Rectal smooth muscle tissue (tissue), 1 donor: ENCODE data around the gene WRAP73.

Experiments
- H3K27ac ChIP-seq: one replicate; pipeline ENCODE4 v1.7.0; 2013; ENCODE audit warnings: low read depth, low read length, inconsistent platforms
- H3K27me3 ChIP-seq: one replicate; pipeline ENCODE4 v1.7.0; 2013; ENCODE audit warnings: low read length; ENCODE audit not compliant: control insufficient read depth, insufficient read depth
- H3K36me3 ChIP-seq: one replicate; pipeline ENCODE4 v1.7.0; 2013; ENCODE audit warnings: low read length; ENCODE audit not compliant: control insufficient read depth, insufficient read depth
- H3K4me1 ChIP-seq: one replicate; pipeline ENCODE4 v1.7.0; 2013; ENCODE audit warnings: low read length; ENCODE audit not compliant: control insufficient read depth, insufficient read depth
- H3K4me3 ChIP-seq: one replicate; pipeline ENCODE4 v1.7.0; 2013; ENCODE audit warnings: low read length
- H3K9ac ChIP-seq: one replicate; pipeline ENCODE4 v1.7.0; 2013; ENCODE audit warnings: low read length

WRAP73 gene

DNA sequence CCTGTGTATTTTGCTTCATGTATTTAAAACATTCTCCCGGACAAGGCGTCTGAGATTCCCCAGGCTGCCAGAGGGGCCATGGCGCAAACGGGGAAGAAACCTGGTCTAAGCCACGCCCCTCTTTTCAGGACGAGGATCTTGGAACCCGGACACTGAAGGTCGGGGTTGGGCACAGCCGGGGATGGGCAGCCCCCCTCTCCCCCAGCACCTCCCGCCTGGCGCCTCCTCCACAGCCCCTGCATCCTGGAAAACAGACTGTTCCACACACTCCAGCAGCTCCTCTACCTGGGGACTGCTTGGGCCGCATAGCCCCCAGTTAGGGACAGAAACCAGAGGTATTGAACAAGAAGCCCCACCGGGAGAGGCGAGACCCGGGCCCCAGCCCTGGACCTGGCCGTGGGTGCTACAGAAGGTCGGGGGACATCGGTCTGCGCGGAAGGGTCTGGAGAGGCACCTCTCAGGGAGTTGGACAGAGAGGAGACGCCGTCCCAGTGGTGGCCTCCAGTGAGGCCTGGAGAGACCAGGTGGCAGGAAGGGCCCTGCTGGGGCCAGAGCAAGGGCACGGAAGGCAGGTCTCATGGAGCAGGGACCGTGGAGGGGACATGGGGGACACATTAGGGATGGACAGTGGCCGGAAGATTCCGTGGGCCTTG lies 7.8 kb upstream of the WRAP73 start:
- no peak overlapping the region for H3K9ac ChIP-seq
- no peak overlapping the region for H3K4me3 ChIP-seq
- no peaks in the 10 kb centered on the region for H3K36me3 ChIP-seq
- H3K27ac ChIP-seq = no peak overlapping the region
- no peaks in the 10 kb centered on the region for H3K4me1 ChIP-seq
- H3K27me3 ChIP-seq = peaks cover 12% of the 10 kb centered on the region

GRCh38 chr1:3657096-3657475 lies 7.2 kb upstream of the WRAP73 start:
- no peaks in the 10 kb centered on the region for H3K4me1 ChIP-seq
- no peak overlapping the region for H3K9ac ChIP-seq
- H3K27ac ChIP-seq = no peak overlapping the region
- peaks cover 12% of the 10 kb centered on the region for H3K27me3 ChIP-seq
- H3K4me3 ChIP-seq = no peak overlapping the region
- no peaks in the 10 kb centered on the region for H3K36me3 ChIP-seq

DNA sequence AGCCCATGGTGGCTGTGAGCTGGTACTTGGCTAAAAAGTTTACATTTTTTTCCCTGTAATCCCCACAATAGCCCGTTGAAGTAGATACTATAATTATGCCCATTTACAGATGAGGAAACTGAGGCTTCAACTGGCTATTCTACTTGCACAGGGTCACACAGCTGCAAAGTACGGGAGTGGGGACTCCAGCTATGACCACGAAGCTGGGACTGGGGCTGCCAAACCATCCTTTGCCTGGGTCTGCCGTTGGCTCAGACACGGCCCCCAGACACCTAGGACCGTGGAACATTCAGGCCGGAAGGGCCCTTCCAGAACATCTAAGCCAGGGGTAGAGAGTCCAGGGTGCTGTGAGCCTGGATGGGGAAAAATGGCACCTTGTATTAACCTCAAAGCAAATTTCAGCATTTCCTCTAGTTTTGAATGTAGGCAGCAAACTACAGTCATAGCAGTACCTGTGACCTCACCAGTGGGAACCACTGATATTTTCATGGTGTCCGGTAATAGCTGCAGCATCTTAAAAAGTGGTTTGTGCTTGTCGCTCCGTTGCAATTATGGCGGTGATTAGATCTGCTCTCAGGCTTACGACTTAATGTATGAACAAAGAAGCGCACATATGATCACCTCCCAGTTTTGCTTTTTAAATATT lies 6.7 kb upstream of the WRAP73 start:
- Histone ChIP-seq H3K36me3 (no peaks in the 10 kb centered on the region), H3K27ac (no peak overlapping the region), H3K4me1 (no peaks in the 10 kb centered on the region), H3K9ac (no peak overlapping the region), H3K27me3 (peaks cover 13% of the 10 kb centered on the region), H3K4me3 (no peak overlapping the region)

DNA sequence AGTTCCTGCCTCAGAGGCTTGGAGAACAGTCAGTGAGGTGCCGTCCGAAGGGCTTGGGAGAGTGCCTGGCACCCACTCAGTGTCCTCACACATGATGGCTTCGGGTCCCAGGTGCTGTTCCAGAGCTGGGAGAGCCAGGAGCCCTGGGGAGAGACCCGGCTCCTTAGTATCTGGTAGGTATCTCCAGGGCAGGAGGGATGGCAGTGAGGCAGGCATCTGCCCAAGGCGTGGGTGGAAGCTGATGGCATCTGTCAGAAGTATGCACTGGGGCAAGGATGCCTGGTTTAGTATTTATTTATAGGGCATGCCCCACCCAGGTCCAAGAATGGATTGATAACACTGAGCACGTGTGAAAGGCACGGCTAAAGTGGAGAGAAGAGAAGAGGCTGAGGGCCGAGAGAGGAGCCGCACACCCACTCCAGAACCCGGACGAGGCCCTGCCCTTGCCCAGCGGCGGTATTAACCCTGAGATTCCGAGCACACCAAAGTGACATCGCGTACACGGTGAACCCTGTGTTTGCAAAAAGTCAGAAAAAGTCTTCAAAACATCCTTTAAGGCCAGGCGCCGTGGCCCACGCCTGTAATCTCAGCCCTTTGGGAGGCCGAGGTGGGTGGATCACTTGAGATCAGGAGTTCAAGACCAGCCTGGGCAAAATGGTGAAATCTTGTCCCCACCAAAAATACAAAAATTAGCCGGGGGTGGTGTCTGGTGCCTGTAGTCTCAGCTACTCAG lies 4.8 kb upstream of the WRAP73 start:
- Histone ChIP-seq H3K4me1 (no peaks in the 10 kb centered on the region), H3K9ac (no peak overlapping the region), H3K36me3 (no peaks in the 10 kb centered on the region), H3K27ac (no peak overlapping the region), H3K4me3 (no peak overlapping the region), H3K27me3 (peaks cover 25% of the 10 kb centered on the region)

- Histone ChIP-seq H3K36me3 (no peaks in the 10 kb centered on the region), H3K9ac (no peak overlapping the region), H3K4me1 (no peaks in the 10 kb centered on the region), H3K4me3 (no peak overlapping the region), H3K27ac (no peak overlapping the region), H3K27me3 (peaks cover 25% of the 10 kb centered on the region)
Observed at GRCh38 chr1:3653286-3653618, 3.3 kb upstream of the WRAP73 start.

DNA sequence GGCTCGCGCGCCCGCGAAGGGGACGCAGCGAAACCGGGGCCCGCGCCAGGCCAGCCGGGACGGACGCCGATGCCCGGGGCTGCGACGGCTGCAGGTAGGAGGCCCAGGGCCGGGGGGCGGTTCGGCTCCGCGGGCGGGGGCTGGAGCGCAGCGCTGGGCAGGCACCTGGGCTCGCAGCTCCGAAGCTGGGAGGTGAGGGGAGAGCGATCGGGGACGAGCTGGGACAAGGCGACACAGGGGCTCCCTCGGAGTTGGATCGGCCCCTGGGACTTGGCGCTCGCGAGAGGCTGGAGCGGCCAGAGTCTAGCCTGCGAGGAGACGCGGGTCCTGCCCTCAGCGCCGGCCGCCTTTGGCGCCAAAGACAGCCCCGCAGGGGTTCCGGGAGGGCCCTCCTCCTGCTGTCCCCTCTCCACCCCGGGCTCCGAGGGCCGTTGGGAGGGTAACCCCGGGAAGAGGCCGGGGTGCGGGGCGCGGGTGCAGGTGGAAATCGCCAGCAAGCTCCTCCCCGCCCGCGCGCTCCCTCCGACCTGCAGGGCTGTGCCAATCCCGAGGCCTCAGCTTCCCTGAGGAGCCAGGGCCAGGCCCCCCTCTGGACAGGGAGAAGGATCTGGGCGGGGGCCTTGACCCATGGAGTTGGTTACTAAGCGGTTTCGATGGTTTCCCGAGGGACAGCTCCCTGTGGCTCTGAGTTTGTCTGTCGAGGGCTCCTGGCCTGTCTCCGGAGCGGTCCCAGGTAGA lies 2.8 kb upstream of the WRAP73 start:
- Histone ChIP-seq H3K36me3 (no peaks in the 10 kb centered on the region), H3K27ac (no peak overlapping the region), H3K4me3 (no peak overlapping the region), H3K27me3 (peaks cover 25% of the 10 kb centered on the region), H3K9ac (no peak overlapping the region), H3K4me1 (no peaks in the 10 kb centered on the region)

DNA sequence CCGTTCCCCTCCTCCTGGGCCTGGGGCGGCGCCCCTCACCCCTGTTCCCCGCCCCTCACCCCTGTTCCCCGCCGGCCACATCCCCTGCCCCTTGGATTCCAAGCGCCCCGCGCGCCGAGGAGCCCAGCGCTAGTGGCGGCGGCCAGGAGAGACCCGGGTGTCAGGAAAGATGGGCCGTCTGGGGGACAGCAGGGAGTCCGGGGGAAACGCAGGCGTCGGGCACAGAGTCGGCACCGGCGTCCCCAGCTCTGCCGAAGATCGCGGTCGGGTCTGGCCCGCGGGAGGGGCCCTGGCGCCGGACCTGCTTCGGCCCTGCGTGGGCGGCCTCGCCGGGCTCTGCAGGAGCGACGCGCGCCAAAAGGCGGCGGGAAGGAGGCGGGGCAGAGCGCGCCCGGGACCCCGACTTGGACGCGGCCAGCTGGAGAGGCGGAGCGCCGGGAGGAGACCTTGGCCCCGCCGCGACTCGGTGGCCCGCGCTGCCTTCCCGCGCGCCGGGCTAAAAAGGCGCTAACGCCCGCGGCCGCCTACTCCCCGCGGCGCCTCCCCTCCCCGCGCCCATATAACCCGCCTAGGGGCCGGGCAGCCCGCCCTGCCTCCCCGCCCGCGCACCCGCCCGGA lies 2.1 kb upstream of the WRAP73 start, which contains the start of gene TP73:
Gene TP73, plus strand, starts transcription at position 587 of the 618 bp plus-strand sequence. CDS start 29,850 bp downstream, outside the sequence.
- Histone ChIP-seq H3K9ac (no peak within 1 kb of the TSS), H3K4me3 (peak within 1 kb of the TSS; percentile 27), H3K27me3 (peaks cover 25% of the 10 kb centered on the region), H3K27ac (no peak within 1 kb of the TSS), H3K36me3 (no peaks in the 10 kb centered on the region), H3K4me1 (no peaks in the 10 kb centered on the region)

DNA sequence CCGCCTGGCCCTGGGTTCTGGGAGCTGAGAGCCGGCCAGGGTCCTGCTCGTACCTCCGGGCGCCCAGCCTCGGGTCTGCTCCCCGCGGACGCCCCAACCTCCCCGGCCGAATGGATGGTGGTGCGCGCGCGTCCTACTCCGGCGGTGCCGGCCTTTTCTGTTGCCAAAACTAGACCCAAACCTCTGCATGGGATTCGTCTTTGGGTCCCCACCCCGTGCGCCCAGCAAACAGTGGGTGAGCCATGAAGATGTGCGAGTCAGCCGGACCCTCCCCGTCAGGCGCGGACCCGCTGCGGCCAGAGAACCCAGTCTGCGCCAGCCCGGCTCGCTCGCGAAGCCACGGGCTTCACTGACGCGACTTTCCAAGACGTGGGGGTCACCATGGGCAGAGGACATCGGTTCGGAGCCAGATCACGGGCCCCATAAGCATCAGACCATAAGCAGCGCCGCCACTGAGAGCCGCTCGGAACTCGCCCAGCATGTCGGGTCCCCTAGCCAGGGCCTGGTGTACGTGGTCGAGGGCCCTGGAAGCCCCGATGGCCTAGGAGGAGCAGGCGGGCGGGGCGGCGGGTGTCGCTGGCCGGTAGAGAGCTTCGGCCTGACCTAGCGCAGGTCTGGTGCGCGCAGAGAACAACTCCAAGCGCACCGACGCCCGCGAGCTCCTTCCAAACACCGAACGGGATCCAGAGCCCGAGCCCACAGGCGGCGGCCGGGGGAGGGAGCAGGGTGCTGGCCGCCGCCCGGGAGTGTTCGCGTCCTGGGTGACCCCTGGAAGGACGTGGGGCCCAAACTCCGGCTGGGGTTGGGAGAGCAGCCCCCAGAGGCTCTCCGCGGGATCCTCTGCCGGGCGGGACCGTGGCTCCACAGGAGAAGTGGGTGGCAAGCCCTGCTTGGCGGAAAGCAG lies 1.4 kb upstream of the WRAP73 start:
- Histone ChIP-seq H3K27ac (no peak overlapping the region), H3K27me3 (peaks cover 25% of the 10 kb centered on the region), H3K4me3 (no peak overlapping the region), H3K9ac (no peak overlapping the region), H3K4me1 (no peaks in the 10 kb centered on the region), H3K36me3 (no peaks in the 10 kb centered on the region)

- H3K36me3 ChIP-seq = no peaks in the 10 kb centered on the region
- no peaks in the 10 kb centered on the region for H3K4me1 ChIP-seq
- H3K27me3 ChIP-seq = peaks cover 25% of the 10 kb centered on the region
- H3K9ac ChIP-seq = no peak overlapping the region
- no peak overlapping the region for H3K27ac ChIP-seq
- H3K4me3 ChIP-seq = peak overlapping the region; percentile 86
Observed at GRCh38 chr1:3650248-3651025, 534 bp upstream of the WRAP73 start.

DNA sequence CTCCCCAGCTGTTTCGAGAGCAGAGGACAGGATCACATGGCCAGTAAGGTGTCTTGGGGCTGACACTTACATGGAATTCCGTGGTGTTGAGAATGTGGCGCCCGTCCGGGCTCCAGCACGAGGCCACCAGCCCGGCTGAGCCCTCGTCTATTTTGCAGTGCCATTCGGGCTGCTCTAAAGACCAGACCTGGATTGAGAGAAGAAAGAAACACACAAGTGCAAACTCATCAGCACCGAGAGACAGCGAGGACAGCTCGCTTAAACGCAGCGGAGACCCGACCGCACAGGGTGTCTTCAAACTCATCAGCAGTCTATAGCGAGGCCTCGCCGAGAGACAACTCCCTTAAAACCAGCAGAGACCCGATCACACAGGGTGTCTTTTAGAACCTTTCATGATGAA lies 3.3 kb downstream of the WRAP73 start:
- peaks cover 12% of the 10 kb centered on the region for H3K27me3 ChIP-seq
- no peak overlapping the region for H3K9ac ChIP-seq
- H3K4me1 ChIP-seq = no peaks in the 10 kb centered on the region
- peaks cover 5% of the 10 kb centered on the region for H3K36me3 ChIP-seq
- no peak overlapping the region for H3K27ac ChIP-seq
- H3K4me3 ChIP-seq = no peak overlapping the region
